ENCODE results near the gene ADAMTS19. TPM values are rescaled to one million over a fixed set of nuclear protein-coding genes. Genes with fewer than 3 reads are reported as not detected.
A peak's percentile ranks its signal among the peaks of the same experiment; 100 is the strongest.
"Not testable (repeated sequence)": the region's sequence is repeated elsewhere in the genome, so short reads cannot be mapped to it uniquely, and the experiment has no call there.

Gene ADAMTS19, protein sequence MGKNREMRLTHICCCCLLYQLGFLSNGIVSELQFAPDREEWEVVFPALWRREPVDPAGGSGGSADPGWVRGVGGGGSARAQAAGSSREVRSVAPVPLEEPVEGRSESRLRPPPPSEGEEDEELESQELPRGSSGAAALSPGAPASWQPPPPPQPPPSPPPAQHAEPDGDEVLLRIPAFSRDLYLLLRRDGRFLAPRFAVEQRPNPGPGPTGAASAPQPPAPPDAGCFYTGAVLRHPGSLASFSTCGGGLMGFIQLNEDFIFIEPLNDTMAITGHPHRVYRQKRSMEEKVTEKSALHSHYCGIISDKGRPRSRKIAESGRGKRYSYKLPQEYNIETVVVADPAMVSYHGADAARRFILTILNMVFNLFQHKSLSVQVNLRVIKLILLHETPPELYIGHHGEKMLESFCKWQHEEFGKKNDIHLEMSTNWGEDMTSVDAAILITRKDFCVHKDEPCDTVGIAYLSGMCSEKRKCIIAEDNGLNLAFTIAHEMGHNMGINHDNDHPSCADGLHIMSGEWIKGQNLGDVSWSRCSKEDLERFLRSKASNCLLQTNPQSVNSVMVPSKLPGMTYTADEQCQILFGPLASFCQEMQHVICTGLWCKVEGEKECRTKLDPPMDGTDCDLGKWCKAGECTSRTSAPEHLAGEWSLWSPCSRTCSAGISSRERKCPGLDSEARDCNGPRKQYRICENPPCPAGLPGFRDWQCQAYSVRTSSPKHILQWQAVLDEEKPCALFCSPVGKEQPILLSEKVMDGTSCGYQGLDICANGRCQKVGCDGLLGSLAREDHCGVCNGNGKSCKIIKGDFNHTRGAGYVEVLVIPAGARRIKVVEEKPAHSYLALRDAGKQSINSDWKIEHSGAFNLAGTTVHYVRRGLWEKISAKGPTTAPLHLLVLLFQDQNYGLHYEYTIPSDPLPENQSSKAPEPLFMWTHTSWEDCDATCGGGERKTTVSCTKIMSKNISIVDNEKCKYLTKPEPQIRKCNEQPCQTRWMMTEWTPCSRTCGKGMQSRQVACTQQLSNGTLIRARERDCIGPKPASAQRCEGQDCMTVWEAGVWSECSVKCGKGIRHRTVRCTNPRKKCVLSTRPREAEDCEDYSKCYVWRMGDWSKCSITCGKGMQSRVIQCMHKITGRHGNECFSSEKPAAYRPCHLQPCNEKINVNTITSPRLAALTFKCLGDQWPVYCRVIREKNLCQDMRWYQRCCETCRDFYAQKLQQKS
- not detected in 2 replicates for total RNA-seq (2014; rRNA removed)
- polyA plus RNA-seq (2012): not detected

- DNase-seq (ENCODE audit: low read depth): peak; percentile 30
These were observed at the start of gene ADAMTS19 for GRCh38 chr5:129459777-129460671. ADAMTS19 (plus strand) TSS chr5:129460298; CDS start chr5:129460392, 94 bp downstream.

GRCh38 chr5:129410488-129410887 is 49.6 kb upstream of the ADAMTS19 start:
- DNase-seq (ENCODE audit: low read depth): no peak

DNA sequence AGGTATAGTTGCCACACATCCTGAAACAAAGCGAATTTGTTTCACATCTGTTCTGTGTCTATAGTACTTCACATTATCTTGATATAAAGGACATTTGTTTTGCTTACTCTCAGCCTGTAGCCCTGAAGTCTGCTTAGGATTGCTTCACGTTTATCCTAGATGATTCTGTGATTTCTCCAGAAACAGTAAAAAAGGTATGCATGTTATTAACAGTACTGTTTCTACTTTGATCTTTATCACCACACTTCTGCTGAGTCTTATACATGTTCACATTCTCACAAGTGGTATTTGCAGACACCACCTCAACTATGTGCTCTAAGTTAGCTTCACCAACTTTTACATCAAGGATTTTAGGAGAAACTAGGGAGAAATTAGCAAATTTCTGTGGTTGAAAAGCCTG is 47.4 kb upstream of the ADAMTS19 start:
- no peak for DNase-seq (ENCODE audit: low read depth)

DNA sequence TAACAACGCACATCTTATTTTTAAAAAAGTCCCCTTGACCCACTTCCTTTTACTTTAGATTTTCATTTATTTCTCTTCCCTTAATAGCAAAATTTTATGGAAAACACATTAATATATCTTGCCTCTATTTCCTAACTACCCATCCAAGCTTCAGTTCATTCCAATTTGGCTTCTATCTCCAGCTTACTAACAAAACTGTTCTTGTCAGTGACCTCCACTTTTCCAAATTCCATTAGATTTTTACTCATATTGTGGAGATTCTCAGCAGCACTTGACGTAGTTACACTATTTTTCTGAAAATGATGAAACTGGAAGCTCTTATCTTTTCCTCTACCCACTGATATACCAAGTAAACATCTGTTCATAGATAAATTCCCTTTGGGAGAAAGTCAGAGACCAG is 46.5 kb upstream of the ADAMTS19 start:
- no peak for DNase-seq (ENCODE audit: low read depth)

- no peak for DNase-seq (ENCODE audit: low read depth)
These were observed 40.8 kb upstream of the ADAMTS19 start for GRCh38 chr5:129419292-129419691.

DNA sequence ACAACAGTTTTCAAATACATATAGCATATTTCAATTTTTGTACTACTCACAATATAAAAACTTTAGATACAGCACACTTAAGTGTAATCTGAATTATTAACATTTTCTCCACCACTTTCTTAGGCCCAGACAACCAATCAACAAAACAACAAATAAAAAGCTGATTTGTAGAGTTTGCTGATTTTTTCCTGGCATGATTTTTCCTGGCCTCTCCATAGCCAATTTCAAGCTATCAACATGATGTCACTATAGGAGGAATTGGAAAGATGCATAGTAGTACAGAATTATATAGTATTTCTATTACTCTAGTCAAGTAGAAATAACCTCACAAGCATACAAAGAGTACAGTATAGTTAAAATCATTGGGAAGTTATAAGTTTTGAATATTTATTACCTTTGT is 35.1 kb upstream of the ADAMTS19 start:
- DNase-seq (ENCODE audit: low read depth): no peak

DNA sequence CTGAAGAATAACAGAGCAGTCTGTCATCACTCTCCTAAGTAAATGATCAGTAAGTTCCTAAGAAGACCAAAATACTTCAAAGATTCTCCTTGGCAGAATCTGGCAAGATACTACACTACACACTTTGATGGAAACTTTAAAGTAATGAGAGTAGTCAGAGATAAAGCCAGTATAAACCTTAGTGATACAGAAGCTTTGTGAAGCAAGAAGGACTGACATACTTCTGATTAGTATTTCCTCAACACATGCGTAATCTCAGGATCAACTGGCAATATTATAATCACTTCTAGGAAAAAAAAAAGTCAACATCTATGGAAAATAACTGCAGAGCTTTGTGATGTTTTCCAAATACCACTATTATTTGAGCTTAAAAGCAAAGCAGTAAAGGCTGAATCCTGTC is 34.0 kb upstream of the ADAMTS19 start:
- no peak for DNase-seq (ENCODE audit: low read depth)

GRCh38 chr5:129428636-129429035 is 31.5 kb upstream of the ADAMTS19 start:
- DNase-seq (ENCODE audit: low read depth): not testable (repeated sequence)

- no peak for DNase-seq (ENCODE audit: low read depth)
These were observed 28.7 kb upstream of the ADAMTS19 start for GRCh38 chr5:129431406-129431805.

- DNase-seq (ENCODE audit: low read depth): no peak
These were observed 21.8 kb upstream of the ADAMTS19 start for GRCh38 chr5:129438322-129438721.

GRCh38 chr5:129440424-129440823 is 19.7 kb upstream of the ADAMTS19 start:
- DNase-seq (ENCODE audit: low read depth): no peak

DNA sequence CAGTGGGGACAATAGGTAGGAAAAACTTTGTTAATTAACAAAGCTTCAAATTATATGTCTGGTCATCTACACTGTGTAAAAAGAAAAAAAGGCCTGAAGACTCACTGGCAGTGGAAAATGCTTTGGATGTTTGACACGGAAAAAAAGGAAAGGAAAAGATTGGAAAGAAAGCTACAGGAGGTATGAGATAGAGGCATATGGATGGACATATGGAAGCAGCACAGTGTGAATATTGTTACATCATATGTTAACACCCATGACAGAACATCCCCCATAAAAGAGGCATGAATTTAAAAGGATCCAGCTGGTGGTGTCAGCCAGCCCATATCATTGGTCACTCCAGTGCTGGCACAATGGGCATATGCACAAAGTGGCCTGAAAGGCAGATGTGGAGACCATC is 19.0 kb upstream of the ADAMTS19 start:
- no peak for DNase-seq (ENCODE audit: low read depth)

GRCh38 chr5:129445379-129445778 is 14.7 kb upstream of the ADAMTS19 start:
- DNase-seq (ENCODE audit: low read depth): no peak

GRCh38 chr5:129447968-129448367 is 12.1 kb upstream of the ADAMTS19 start:
- DNase-seq (ENCODE audit: low read depth): no peak

DNA sequence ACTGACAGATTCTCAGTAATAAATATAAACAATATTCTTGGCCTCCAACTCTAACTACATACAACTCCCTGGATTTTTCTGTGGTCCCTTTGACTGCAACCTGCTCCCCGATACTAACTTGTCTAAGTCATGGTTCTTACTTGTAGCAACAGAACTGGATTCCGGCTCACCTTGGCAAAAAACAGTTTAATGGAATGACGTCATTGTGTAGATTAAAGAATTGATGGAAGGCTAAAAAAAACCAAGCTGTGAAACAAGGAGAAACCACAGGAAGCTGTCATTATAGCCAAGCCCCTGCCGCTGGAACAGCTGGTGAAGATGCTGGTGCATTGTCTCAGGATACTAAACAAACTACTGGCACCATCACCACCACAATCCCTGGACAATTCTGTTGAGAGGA is 11.4 kb upstream of the ADAMTS19 start:
- DNase-seq (ENCODE audit: low read depth): no peak

- DNase-seq (ENCODE audit: low read depth): no peak
These were observed 5.6 kb upstream of the ADAMTS19 start for GRCh38 chr5:129454461-129454860.

DNA sequence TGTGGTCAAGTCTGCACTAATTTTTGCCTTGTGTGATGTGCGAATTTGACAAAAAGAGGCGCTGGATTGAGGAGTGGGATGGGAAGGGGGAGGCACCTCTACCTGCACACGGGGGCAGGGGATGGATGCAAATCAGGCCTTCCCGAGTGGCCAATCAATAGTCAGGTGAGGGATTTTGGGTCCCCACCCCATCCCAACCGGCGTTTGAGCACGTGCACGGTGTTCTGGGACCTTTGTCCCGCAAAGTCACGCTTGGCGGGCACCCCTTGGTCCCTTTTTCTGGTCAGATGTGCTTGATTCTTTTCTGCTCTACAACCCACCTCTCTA is 685 bp upstream of the ADAMTS19 start:
- DNase-seq (ENCODE audit: low read depth): no peak

DNA sequence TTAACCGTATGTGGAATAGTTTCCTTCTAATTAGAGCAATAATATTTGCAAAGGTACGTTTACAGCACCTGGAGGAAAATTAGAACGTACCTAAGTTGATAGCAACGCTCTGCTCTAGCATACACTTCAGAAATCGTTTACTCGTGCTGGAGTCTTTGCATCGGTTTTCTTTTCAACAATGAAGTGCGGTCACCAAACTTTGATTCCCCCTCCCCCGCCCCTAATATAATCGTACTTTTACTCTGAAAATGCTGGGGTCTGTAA is 506 bp downstream of the ADAMTS19 start:
- no peak for DNase-seq (ENCODE audit: low read depth)

DNA sequence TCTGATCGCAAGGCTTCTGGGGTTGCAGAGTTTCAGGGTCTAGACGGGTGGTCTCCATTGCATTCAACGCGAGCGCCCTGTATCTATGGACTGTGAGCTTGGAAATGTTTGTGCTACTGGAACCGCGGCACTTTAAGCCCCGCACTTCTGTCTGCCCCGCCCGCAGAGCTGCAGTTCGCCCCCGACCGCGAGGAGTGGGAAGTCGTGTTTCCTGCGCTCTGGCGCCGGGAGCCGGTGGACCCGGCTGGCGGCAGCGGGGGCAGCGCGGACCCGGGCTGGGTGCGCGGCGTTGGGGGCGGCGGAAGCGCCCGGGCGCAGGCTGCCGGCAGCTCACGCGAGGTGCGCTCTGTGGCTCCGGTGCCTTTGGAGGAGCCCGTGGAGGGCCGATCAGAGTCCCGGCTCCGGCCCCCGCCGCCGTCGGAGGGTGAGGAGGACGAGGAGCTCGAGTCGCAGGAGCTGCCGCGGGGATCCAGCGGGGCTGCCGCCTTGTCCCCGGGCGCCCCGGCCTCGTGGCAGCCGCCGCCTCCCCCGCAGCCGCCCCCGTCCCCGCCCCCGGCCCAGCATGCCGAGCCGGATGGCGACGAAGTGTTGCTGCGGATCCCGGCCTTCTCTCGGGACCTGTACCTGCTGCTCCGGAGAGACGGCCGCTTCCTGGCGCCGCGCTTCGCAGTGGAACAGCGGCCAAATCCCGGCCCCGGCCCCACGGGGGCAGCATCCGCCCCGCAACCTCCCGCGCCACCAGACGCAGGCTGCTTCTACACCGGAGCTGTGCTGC is 1.0 kb downstream of the ADAMTS19 start:
- peak; percentile 2 for DNase-seq (ENCODE audit: low read depth)

- no peak for DNase-seq (ENCODE audit: low read depth)
These were observed 1.7 kb downstream of the ADAMTS19 start for GRCh38 chr5:129461711-129462332.

Measured in LHCN-M2 (cell line).